Measurements from ENCODE around the gene PSEN2. TPM values are rescaled to one million over a fixed set of nuclear protein-coding genes. Genes with fewer than 3 reads are reported as not detected.

The PSEN2 gene
- total and polyA plus RNA-seq, 10 of the 15 experiments (the other 5 are each of a cell fraction or from before 2014, with no cell fraction given): 0.90 to 13.3 (median 7.0) TPM

DNA sequence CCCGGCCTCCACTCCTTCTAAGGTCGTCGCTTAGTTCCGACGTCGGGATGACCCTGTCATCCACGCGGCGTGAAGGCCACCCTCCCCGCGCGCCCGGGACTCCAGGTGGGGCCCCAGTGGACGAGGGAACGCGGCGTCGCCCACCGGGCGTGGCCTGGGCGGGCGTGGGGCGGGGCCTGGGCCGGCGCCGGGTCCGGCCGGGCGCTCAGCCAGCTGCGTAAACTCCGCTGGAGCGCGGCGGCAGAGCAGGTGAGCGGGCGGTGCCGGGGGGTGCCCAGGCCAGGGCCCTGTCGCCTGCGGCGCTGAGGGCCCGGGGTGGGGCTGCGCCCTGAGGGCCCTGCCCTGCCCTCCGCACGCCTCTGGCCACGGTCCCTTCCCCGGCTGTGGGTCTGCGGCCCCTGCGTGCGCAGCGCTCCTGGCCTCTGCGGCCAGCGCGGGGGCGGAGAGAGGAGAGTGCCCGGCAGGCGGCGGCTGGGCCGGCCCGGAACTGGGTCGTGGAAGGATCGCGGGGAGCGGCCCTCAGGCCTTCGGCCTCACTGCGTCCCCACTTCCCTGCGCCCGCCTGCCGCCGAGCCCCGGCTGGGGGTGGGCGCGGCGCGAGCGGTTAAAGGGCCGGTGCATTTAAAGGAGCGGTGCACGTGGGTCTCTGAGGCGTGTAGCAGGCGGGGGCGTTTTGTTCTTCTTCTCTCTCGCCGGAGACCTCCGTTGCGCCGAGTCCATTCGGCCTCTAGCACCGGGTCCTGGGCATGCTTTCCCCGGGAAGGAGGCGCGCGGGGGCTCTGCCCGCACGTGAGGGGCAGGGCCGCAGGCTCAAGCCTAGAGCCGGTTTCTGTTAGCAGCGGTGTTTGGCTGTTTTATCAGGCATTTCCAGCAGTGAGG is at the start of gene PSEN2 (continued):
- TF ChIP-seq NBN (IDR thresholded peaks at IDR 0.05): no peak
- no peak for TF ChIP-seq RELB (IDR thresholded peaks at IDR 0.05; ENCODE audit: low read depth)
- no peak for TF ChIP-seq HDAC6 (IDR thresholded peaks at IDR 0.05; ENCODE audit: unreplicated experiment)
- TF ChIP-seq TCF12 (IDR thresholded peaks at IDR 0.05; ENCODE audit: low read depth, low read length): 0 out of 2 replicates have a peak, but pooled peaks have one; percentile 7
- TF ChIP-seq FOXM1 (IDR thresholded peaks at IDR 0.05; ENCODE audit: low read depth, low read length): no peak
- no peak for TF ChIP-seq MYB (IDR thresholded peaks at IDR 0.05; ENCODE audit: borderline replicate concordance, low read depth, low read length)
- no peak for TF ChIP-seq IRF4 (IDR thresholded peaks at IDR 0.05; ENCODE audit: low read depth, low read length)
- TF ChIP-seq JUNB (IDR thresholded peaks at IDR 0.05): no peak
- peak; percentile 86 for TF ChIP-seq IKZF1 (conservative IDR thresholded peaks at IDR 0.05)
- TF ChIP-seq SRF (IDR thresholded peaks at IDR 0.05; ENCODE audit: low read depth in 2 of 2, low read length in 2 of 2): no peak
- TF ChIP-seq PML (IDR thresholded peaks at IDR 0.05; ENCODE audit: low read length): no peak; the same call in 1 of the 2 replicates
- 0 out of 2 replicates have a peak, but pooled peaks have one; percentile 15 for TF ChIP-seq ZSCAN29 (IDR thresholded peaks at IDR 0.05)
- TF ChIP-seq CREB1 (IDR thresholded peaks at IDR 0.05; ENCODE audit: low read depth): peak; percentile 55; the same call in 1 of the 2 replicates
- no peak for TF ChIP-seq RFX5 (IDR thresholded peaks at IDR 0.05; ENCODE audit: low read depth, low read length)
- no peak for TF ChIP-seq CHD4 (IDR thresholded peaks at IDR 0.05)
- TF ChIP-seq ZNF384 (IDR thresholded peaks at IDR 0.05; ENCODE audit: borderline replicate concordance, low read depth, low read length): no peak
- TF ChIP-seq KDM1A (IDR thresholded peaks at IDR 0.05; ENCODE audit: borderline replicate concordance): no peak
- TF ChIP-seq, protein P1, sequence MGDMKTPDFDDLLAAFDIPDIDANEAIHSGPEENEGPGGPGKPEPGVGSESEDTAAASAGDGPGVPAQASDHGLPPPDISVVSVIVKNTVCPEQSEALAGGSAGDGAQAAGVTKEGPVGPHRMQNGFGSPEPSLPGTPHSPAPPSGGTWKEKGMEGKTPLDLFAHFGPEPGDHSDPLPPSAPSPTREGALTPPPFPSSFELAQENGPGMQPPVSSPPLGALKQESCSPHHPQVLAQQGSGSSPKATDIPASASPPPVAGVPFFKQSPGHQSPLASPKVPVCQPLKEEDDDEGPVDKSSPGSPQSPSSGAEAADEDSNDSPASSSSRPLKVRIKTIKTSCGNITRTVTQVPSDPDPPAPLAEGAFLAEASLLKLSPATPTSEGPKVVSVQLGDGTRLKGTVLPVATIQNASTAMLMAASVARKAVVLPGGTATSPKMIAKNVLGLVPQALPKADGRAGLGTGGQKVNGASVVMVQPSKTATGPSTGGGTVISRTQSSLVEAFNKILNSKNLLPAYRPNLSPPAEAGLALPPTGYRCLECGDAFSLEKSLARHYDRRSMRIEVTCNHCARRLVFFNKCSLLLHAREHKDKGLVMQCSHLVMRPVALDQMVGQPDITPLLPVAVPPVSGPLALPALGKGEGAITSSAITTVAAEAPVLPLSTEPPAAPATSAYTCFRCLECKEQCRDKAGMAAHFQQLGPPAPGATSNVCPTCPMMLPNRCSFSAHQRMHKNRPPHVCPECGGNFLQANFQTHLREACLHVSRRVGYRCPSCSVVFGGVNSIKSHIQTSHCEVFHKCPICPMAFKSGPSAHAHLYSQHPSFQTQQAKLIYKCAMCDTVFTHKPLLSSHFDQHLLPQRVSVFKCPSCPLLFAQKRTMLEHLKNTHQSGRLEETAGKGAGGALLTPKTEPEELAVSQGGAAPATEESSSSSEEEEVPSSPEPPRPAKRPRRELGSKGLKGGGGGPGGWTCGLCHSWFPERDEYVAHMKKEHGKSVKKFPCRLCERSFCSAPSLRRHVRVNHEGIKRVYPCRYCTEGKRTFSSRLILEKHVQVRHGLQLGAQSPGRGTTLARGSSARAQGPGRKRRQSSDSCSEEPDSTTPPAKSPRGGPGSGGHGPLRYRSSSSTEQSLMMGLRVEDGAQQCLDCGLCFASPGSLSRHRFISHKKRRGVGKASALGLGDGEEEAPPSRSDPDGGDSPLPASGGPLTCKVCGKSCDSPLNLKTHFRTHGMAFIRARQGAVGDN (IDR thresholded peaks at IDR 0.05): peak; percentile 64
- no peak for TF ChIP-seq ZNF274 (IDR thresholded peaks at IDR 0.05; ENCODE audit: insufficient read depth, insufficient read length)
- peak; percentile 73; the same call in 1 of the 2 replicates for TF ChIP-seq RB1 (IDR thresholded peaks at IDR 0.05; ENCODE audit: borderline replicate concordance)
- TF ChIP-seq ZNF24 (IDR thresholded peaks at IDR 0.05): no peak
- TF ChIP-seq YBX1 (IDR thresholded peaks at IDR 0.05): no peak
- peak; percentile 97 for TF ChIP-seq GATAD2B (conservative IDR thresholded peaks at IDR 0.05; ENCODE audit: low read depth)
- no peak for TF ChIP-seq MTA2 (IDR thresholded peaks at IDR 0.05; ENCODE audit: low read depth)
- TF ChIP-seq GABPA (IDR thresholded peaks at IDR 0.05; ENCODE audit: low read depth): no peak
- no peak for TF ChIP-seq ZZZ3 (IDR thresholded peaks at IDR 0.05; ENCODE audit: control insufficient read depth, insufficient read length, low read depth)
- TF ChIP-seq SMARCA5 (IDR thresholded peaks at IDR 0.05): 0 out of 2 replicates have a peak, but pooled peaks have one; percentile 64
- no peak for TF ChIP-seq TCF7 (IDR thresholded peaks at IDR 0.05; ENCODE audit: borderline replicate concordance)
- peak; percentile 88 for TF ChIP-seq ZNF217 (IDR thresholded peaks at IDR 0.05)
- TF ChIP-seq LARP7 (IDR thresholded peaks at IDR 0.05): peak; percentile 93

Measured in GM12878 (cell line).